HG03196 (cell line): ENCODE results near the gene OBSL1.

Experiments used
- ATAC-seq: cut with Tn5 transposase; IDR thresholded peaks from one replicate; pipeline ENCODE4 v1.9.1; 2021; ENCODE audit not compliant: unreplicated experiment

Gene OBSL1

GRCh38 chr2:219597552-219598307, 26.4 kb upstream of the OBSL1 start, which contains the start of gene STK11IP:
Gene STK11IP (plus strand): TSS chr2:219597857. CDS start chr2:219598120, 263 bp downstream.
- peak; percentile 91 for ATAC-seq

GRCh38 chr2:219596954-219597551, 25.7 kb upstream of the OBSL1 start:
- peak; percentile 8 for ATAC-seq

- no peak for ATAC-seq
Observed at GRCh38 chr2:219595256-219595655, 23.9 kb upstream of the OBSL1 start.

GRCh38 chr2:219593154-219593553, 21.8 kb upstream of the OBSL1 start:
- ATAC-seq: no peak

- ATAC-seq: no peak
Observed at GRCh38 chr2:219592736-219593135, 21.4 kb upstream of the OBSL1 start.

- no peak for ATAC-seq
Observed at GRCh38 chr2:219591091-219591490, 19.8 kb upstream of the OBSL1 start.

GRCh38 chr2:219581346-219581745, 10.0 kb upstream of the OBSL1 start:
- ATAC-seq: no peak

GRCh38 chr2:219578811-219579613, 7.7 kb upstream of the OBSL1 start:
- no peak for ATAC-seq

- ATAC-seq: no peak
Observed at GRCh38 chr2:219576505-219577388, 5.4 kb upstream of the OBSL1 start.

- no peak for ATAC-seq
Observed at GRCh38 chr2:219575566-219576504, 4.5 kb upstream of the OBSL1 start.

GRCh38 chr2:219574484-219575311, 3.4 kb upstream of the OBSL1 start:
- ATAC-seq: no peak

- no peak for ATAC-seq
Observed at GRCh38 chr2:219573166-219573565, 1.8 kb upstream of the OBSL1 start.

- ATAC-seq: no peak
Observed at GRCh38 chr2:219572237-219573001, 1.1 kb upstream of the OBSL1 start, which contains the start of gene INHA. Gene INHA (plus strand): TSS chr2:219572310. CDS start chr2:219572375, 65 bp downstream.

- no peak for ATAC-seq
Observed at GRCh38 chr2:219570924-219571310, 422 bp downstream of the OBSL1 start.

GRCh38 chr2:219570194-219570923, 980 bp downstream of the OBSL1 start:
- ATAC-seq: no peak

GRCh38 chr2:219569635-219570034, 1.7 kb downstream of the OBSL1 start:
- no peak for ATAC-seq

- no peak for ATAC-seq
Observed at GRCh38 chr2:219569041-219569440, 2.3 kb downstream of the OBSL1 start.
